ENCODE results near the gene FGGY.

DNA sequence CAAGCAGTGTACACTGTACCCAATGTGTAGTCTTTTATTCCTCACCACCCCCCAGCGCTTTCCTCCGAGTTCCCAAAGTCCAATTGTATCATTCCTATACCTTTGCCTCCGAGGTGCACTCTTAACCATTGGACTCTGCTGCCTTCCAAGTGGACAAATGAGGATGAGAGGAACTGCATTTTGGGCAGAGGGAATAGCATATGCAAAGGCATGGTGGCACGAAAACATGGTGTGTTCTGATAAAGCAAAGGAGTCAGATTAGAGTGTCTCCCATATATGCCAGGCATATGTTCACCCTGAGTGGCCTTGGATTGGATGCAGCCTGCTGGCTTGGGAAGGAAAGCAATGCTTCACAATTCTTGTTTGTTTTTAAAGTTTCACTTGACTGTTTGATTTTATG lies 25.5 kb downstream of the FGGY start:
- no peak for TF ChIP-seq POLR2A (IDR thresholded peaks at IDR 0.05; ENCODE audit: low read length)
- no peak for TF ChIP-seq GATA1 (IDR thresholded peaks at IDR 0.05; ENCODE audit: low read depth, low read length)
